Naive B cell (primary cell): ENCODE measurements around the gene MTCL3. TPM values are rescaled to one million over a fixed set of nuclear protein-coding genes. Genes with fewer than 3 reads are reported as not detected.
"Not testable (repeated sequence)": the region's sequence is repeated elsewhere in the genome, so short reads cannot be mapped to it uniquely, and the experiment has no call there.

Experiments
- ATAC-seq, 2 donors: fragments of 150-1000 bp; cut with Tn5 transposase; 2 replicates each; pipeline ENCODE4 v1.10.0; 2021; ENCODE audit warnings: low read depth in 2 of 2, mild to moderate bottlenecking in 2 of 2, moderate library complexity in 2 of 2
- DNase-seq: peaks from one replicate; pipeline ENCODE4 v3.0.0; 2022
- H3K27ac Mint-ChIP-seq, 6 donors: one replicate each; pipeline ENCODE4 v1.8.0; 2020 to 2022; ENCODE audit warnings: mild to moderate bottlenecking in 6 of 6, mixed read lengths in 6 of 6, moderate library complexity in 5 of 6, inconsistent platforms in 2 of 6
- H3K27me3 Mint-ChIP-seq, 3 donors: one replicate each; pipeline ENCODE4 v1.8.0; 2021 to 2022; ENCODE audit warnings: mixed read lengths in 3 of 3, mild to moderate bottlenecking in 1 of 3
- H3K36me3 Mint-ChIP-seq, 2 donors: one replicate each; pipeline ENCODE4 v1.8.0; 2020 to 2022; ENCODE audit warnings: mixed read lengths in 2 of 2, inconsistent platforms in 1 of 2, mild to moderate bottlenecking in 1 of 2
- H3K4me1 Mint-ChIP-seq, 3 donors: one replicate each; pipeline ENCODE4 v1.8.0; 2020 to 2022; ENCODE audit warnings: mixed read lengths in 3 of 3, inconsistent platforms in 1 of 3, mild to moderate bottlenecking in 1 of 3, moderate library complexity in 1 of 3
- H3K4me3 Mint-ChIP-seq, 8 donors: one replicate each; pipeline ENCODE4 v1.8.0; 2020 to 2022; ENCODE audit warnings: mild to moderate bottlenecking in 8 of 8, mixed read lengths in 8 of 8, moderate library complexity in 8 of 8, inconsistent platforms in 2 of 8
- H3K9me3 Mint-ChIP-seq, 7 donors: one replicate each; pipeline ENCODE4 v1.8.0; 2020 to 2022; ENCODE audit warnings: mixed read lengths in 7 of 7, mild to moderate bottlenecking in 5 of 7, inconsistent platforms in 2 of 7, moderate library complexity in 1 of 7
- polyA plus RNA-seq, 6 donors: library from polyadenylated mRNA; unstranded; fragments of 300-500 nt; fragmentation: Illumina TruSeq; gene quantifications; one replicate each; pipeline ENCODE4 v1.2.3, GENCODE V29; 2021; ENCODE audit warnings: low read depth in 6 of 6

The MTCL3 gene

GRCh38 chr6:127428562-127428961, 90.6 kb downstream of the MTCL3 start:
- Mint-ChIP-seq H3K4me1 (peaks cover 5 to 12% (median 10%) of the 10 kb centered on the region in 3 donors), H3K9me3 (peaks cover 0 to 20% (median 9%) of the 10 kb centered on the region in 7 donors)
- not testable (repeated sequence) for H3K36me3 Mint-ChIP-seq, H3K27ac Mint-ChIP-seq, ATAC-seq, DNase-seq, H3K27me3 Mint-ChIP-seq, H3K4me3 Mint-ChIP-seq

DNA sequence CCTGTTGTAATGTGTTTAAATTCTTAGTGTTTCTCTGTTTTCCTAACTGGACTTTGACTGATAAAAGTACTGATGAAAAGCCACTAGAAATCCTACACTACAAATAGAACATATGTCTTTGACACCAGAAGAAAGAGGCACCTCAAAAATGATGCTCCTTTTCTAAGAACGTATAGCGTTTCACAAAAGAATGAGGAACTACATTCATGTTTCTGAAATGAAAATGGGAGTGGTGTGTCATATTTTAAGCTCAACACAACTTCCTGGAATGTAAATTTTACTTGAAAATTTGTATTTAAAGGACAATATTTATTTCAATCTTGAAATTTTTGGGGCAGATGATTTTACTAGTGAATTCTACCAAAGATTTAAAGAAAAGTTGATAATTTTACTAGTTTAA, 95.2 kb downstream of the MTCL3 start:
- ATAC-seq (peak in 1 of 2 donors; percentile 27), DNase-seq (no peak)
- peaks cover 14 to 26% (median 18%) of the 10 kb centered on the region in 3 donors for H3K4me1 Mint-ChIP-seq
- no peaks in the 10 kb centered on the region for H3K27me3 Mint-ChIP-seq
- H3K27ac Mint-ChIP-seq: peak overlapping the region; percentile 6 to 95 (median 88)
- peak overlapping the region in 6 of 8 donors; percentile 25 to 62 (median 43) for H3K4me3 Mint-ChIP-seq
- H3K36me3 Mint-ChIP-seq: no peaks in the 10 kb centered on the region
- H3K9me3 Mint-ChIP-seq: peaks cover 0 to 6% (median 2%) of the 10 kb centered on the region in 7 donors

Other genes starting within 250 kb of the MTCL3 start
- 100 to 1,000 TPM in 4 of 6 donors, 10 to 100 TPM in 2; 97.9 to 122 (median 102) TPM for gene ECHDC1, start 175.7 kb downstream of the MTCL3 start, polyA plus RNA-seq
- not detected for gene KIAA0408, start 59.9 kb downstream of the MTCL3 start, polyA plus RNA-seq
- not detected for gene C6orf58, start 57.8 kb upstream of the MTCL3 start, polyA plus RNA-seq